GM12875 (cell line): ENCODE data around the gene ADAMTS12.

Experiments
- H3K4me3 ChIP-seq: one replicate; pipeline ENCODE4 v1.5.1; 2011; ENCODE audit warnings: low read depth, low read length, control low read depth
- CTCF ChIP-seq: IDR thresholded peaks from 2 replicates; pipeline ENCODE4 v1.5.1; 2011; ENCODE audit warnings: low read depth, mild to moderate bottlenecking, control low read depth, inconsistent platforms, low read length, moderate library complexity, borderline replicate concordance; ENCODE audit not compliant: insufficient read depth

ADAMTS12 gene

GRCh38 chr5:33635582-33635981, 256.2 kb downstream of the ADAMTS12 start:
- no peak for TF ChIP-seq CTCF
- no peak overlapping the region for H3K4me3 ChIP-seq

- no peak for TF ChIP-seq CTCF
- no peak overlapping the region for H3K4me3 ChIP-seq
Measured at GRCh38 chr5:33633699-33634098, 258.1 kb downstream of the ADAMTS12 start.

GRCh38 chr5:33631786-33632185, 260.0 kb downstream of the ADAMTS12 start:
- H3K4me3 ChIP-seq: no peak overlapping the region
- TF ChIP-seq CTCF: no peak

- H3K4me3 ChIP-seq: no peak overlapping the region
- TF ChIP-seq CTCF: no peak
Measured at GRCh38 chr5:33631139-33631538, 260.7 kb downstream of the ADAMTS12 start.

- no peak overlapping the region for H3K4me3 ChIP-seq
- TF ChIP-seq CTCF: no peak
Measured at GRCh38 chr5:33629999-33630398, 261.8 kb downstream of the ADAMTS12 start.

GRCh38 chr5:33628796-33629195, 263.0 kb downstream of the ADAMTS12 start:
- no peak for TF ChIP-seq CTCF
- no peak overlapping the region for H3K4me3 ChIP-seq

GRCh38 chr5:33621514-33621913, 270.3 kb downstream of the ADAMTS12 start:
- H3K4me3 ChIP-seq: no peak overlapping the region
- no peak for TF ChIP-seq CTCF
